WTC11 (cell line): Measurements from ENCODE around the gene PITPNM3. TPM values are rescaled to one million over a fixed set of nuclear protein-coding genes. Genes with fewer than 3 reads are reported as not detected.
A peak's percentile ranks its signal among the peaks of the same experiment; 100 is the strongest.

Experiments used
- ATAC-seq: fragments of 200-7000 bp; cut with Tn5 transposase; 2 replicates; pipeline ENCODE4 v1.10.0; 2021; ENCODE audit warnings: mild to moderate bottlenecking, moderate library complexity
- CTCF ChIA-PET: fragments of 300-600 bp; sonication (Branson Sonifier 250); formaldehyde crosslinking; loops from one replicate; lab custom pipeline; 2021; ENCODE audit warnings: antibody characterized with exemption; lab: Charles Lee
- POLR2A ChIA-PET: fragments of 350-600 bp; sonication (Branson Sonifier 250); formaldehyde crosslinking; loops from one replicate; lab custom pipeline; 2021; ENCODE audit warnings: antibody characterized with exemption; lab: Charles Lee
- DNase-seq: peaks from one replicate; pipeline ENCODE4 v3.0.0; 2021; ENCODE audit warnings: low spot score
- H3K27ac Mint-ChIP-seq: 2 replicates; pipeline ENCODE4 v1.8.0; 2021; ENCODE audit warnings: mixed read lengths
- H3K27me3 Mint-ChIP-seq: 2 replicates; pipeline ENCODE4 v1.8.0; 2021; ENCODE audit warnings: low read depth, mild to moderate bottlenecking, moderate library complexity, mixed read lengths
- H3K36me3 Mint-ChIP-seq: 2 replicates; pipeline ENCODE4 v1.8.0; 2021; ENCODE audit warnings: mixed read lengths
- H3K4me1 Mint-ChIP-seq: 2 replicates; pipeline ENCODE4 v1.8.0; 2022; ENCODE audit warnings: mixed read lengths
- H3K4me3 Mint-ChIP-seq: 2 replicates; pipeline ENCODE4 v1.8.0; 2021; ENCODE audit warnings: mild to moderate bottlenecking, moderate library complexity, mixed read lengths
- H3K9me3 Mint-ChIP-seq: 2 replicates; pipeline ENCODE4 v1.8.0; 2021; ENCODE audit warnings: mixed read lengths
- ATF1 ChIP-seq: sonication (generic); formaldehyde crosslinking; IDR thresholded peaks from 2 replicates; pipeline ENCODE4 v1.8.1; 2023; ENCODE audit warnings: mild to moderate bottlenecking, moderate library complexity, missing genetic modification reagents
- CREM ChIP-seq: sonication (generic); formaldehyde crosslinking; IDR thresholded peaks from 2 replicates; pipeline ENCODE4 v1.8.1; 2022; ENCODE audit warnings: mild to moderate bottlenecking, missing genetic modification reagents, moderate library complexity
- MYBL2 ChIP-seq: sonication (generic); formaldehyde crosslinking; IDR thresholded peaks from 2 replicates; pipeline ENCODE4 v1.8.1; 2023; ENCODE audit warnings: mild to moderate bottlenecking, moderate library complexity, missing genetic modification reagents
- NFE2L1 ChIP-seq: sonication (generic); formaldehyde crosslinking; IDR thresholded peaks from 2 replicates; pipeline ENCODE4 v1.8.1; 2023; ENCODE audit warnings: missing genetic modification reagents
- NR1H2 ChIP-seq: sonication (generic); formaldehyde crosslinking; IDR thresholded peaks from 2 replicates; pipeline ENCODE4 v1.9.0; 2021; ENCODE audit warnings: mild to moderate bottlenecking, moderate library complexity, missing genetic modification reagents
- NR3C1 ChIP-seq: sonication (generic); formaldehyde crosslinking; conservative IDR thresholded peaks from 2 replicates; pipeline ENCODE4 v1.8.1; 2023; ENCODE audit warnings: low read depth, mild to moderate bottlenecking, missing genetic modification reagents
- SMAD4 ChIP-seq: sonication (generic); formaldehyde crosslinking; IDR thresholded peaks from 2 replicates; pipeline ENCODE4 v1.8.0; 2022; ENCODE audit warnings: mild to moderate bottlenecking, missing genetic modification reagents
- TEAD1 ChIP-seq: sonication (generic); formaldehyde crosslinking; IDR thresholded peaks from 2 replicates; pipeline ENCODE4 v1.8.0; 2022; ENCODE audit warnings: mild to moderate bottlenecking, missing genetic modification reagents
- ZNF121 ChIP-seq: sonication (generic); formaldehyde crosslinking; IDR thresholded peaks from 2 replicates; pipeline ENCODE4 v1.8.0; 2023; ENCODE audit warnings: missing genetic modification reagents
- ZNF138 ChIP-seq: sonication (generic); formaldehyde crosslinking; conservative IDR thresholded peaks from 2 replicates; pipeline ENCODE4 v1.8.1; 2022; ENCODE audit warnings: mild to moderate bottlenecking, moderate library complexity, missing genetic modification reagents
- ZNF232 ChIP-seq: sonication (generic); formaldehyde crosslinking; IDR thresholded peaks from 2 replicates; pipeline ENCODE4 v1.8.0; 2022; ENCODE audit warnings: mild to moderate bottlenecking, missing genetic modification reagents
- ZNF423 ChIP-seq: fragments of 250-450 bp; sonication (Bioruptor Pico); IDR thresholded peaks from 2 replicates; pipeline ENCODE4 v2.1.2; 2022; ENCODE audit warnings: mild to moderate bottlenecking, moderate library complexity
- total RNA-seq: library from RNA; stranded (reverse); gene quantifications from 3 replicates; pipeline ENCODE4 v1.2.3, GENCODE V29; 2021
- TF ChIP-seq, protein P1 (sequence below): sonication (generic); formaldehyde crosslinking; conservative IDR thresholded peaks from 2 replicates; pipeline ENCODE4 v1.8.1; 2022; ENCODE audit warnings: mild to moderate bottlenecking, missing genetic modification reagents
- TF ChIP-seq, protein P2 (sequence below): sonication (generic); formaldehyde crosslinking; IDR thresholded peaks from 2 replicates; pipeline ENCODE4 v1.8.1; 2023; ENCODE audit warnings: mild to moderate bottlenecking, missing genetic modification reagents
- TF ChIP-seq, protein P3 (sequence below): sonication (generic); formaldehyde crosslinking; IDR thresholded peaks from 2 replicates; pipeline ENCODE4 v1.8.0; 2023; ENCODE audit warnings: missing genetic modification reagents, mild to moderate bottlenecking, borderline replicate concordance
- TF ChIP-seq, protein P4 (sequence below): fragments of 250-450 bp; sonication (Bioruptor Pico); IDR thresholded peaks from 2 replicates; pipeline ENCODE4 v1.9.0; 2021; ENCODE audit warnings: mild to moderate bottlenecking
- TF ChIP-seq, protein P5 (sequence below): sonication (generic); formaldehyde crosslinking; IDR thresholded peaks from 2 replicates; pipeline ENCODE4 v1.8.1; 2022; ENCODE audit warnings: missing genetic modification reagents, borderline replicate concordance

Gene PITPNM3
- total RNA-seq, 1 experiment from 2014 or later = 2.8 TPM

DNA sequence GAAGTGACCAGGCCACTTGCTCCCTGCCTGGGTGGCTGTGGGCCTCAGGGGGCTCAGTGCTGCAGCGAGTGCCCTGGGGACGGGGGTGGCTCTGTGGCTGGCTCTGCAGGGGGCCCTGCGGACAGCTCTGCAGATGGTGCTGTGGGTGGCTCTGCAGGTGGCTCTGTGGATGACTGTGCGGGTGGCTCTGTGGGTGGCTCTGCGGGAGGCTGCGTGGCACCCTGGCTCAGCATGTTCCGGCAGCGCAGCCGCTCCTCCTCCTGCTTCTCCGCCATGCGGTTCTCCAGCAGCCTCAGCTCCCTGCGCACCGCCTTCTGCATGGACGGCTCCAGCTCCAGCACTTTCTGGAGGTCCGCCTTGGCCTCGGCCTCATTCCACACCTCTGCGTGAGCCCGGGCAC lies 130.9 kb downstream of the PITPNM3 start:
- peaks cover 4% of the 10 kb centered on the region for H3K9me3 Mint-ChIP-seq
- no peak overlapping the region for H3K27ac Mint-ChIP-seq
- H3K27me3 Mint-ChIP-seq = no peaks in the 10 kb centered on the region
- 0 out of 2 replicates have a peak, but pooled peaks have one; percentile 19 for TF ChIP-seq ZNF423 (CRISPR knock-in tag)
- no peak for TF ChIP-seq ATF1
- TF ChIP-seq NR3C1 (CRISPR knock-in tag) = no peak
- no peak for TF ChIP-seq SMAD4 (CRISPR knock-in tag)
- TF ChIP-seq ZNF121 (CRISPR knock-in tag) = no peak
- TF ChIP-seq, all 79 proteins: peak for 1
- CTCF ChIA-PET = interaction anchor here (1.6 to 2.0 kb wide), 3 partner anchors 13 to 145 kb away, joined by 3 to 6 read pairs (median 4); no protein-coding TSS in a partner anchor
- Mint-ChIP-seq H3K4me3 (no peak overlapping the region), H3K36me3 (no peaks in the 10 kb centered on the region), H3K4me1 (peaks cover 6% of the 10 kb centered on the region)
- no peak for DNase-seq
- POLR2A ChIA-PET = interaction anchor here (0.7 kb wide), 2 partner anchors 27 to 127 kb away, joined by 3 read pairs; no protein-coding TSS in a partner anchor
- ATAC-seq = no peak

DNA sequence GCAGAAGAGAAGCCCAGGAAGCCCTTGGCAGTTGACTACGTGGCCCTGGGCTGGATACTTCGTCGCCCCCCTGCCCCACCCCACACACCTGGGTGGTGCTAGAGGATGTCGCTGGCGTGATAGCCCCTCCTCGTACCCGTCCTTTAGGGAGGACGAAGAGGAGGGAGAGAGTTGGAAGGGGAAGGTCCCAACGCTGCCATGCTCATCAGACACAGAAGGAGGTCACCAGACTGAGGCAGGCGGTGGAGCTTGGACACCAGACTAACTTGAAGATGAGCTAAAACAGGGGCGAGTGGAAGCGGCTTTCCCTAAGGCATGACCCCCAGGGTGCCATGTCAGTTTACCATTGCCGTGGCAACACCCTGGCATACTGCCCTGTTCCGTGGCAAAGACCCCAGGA lies 132.4 kb downstream of the PITPNM3 start:
- Mint-ChIP-seq H3K27me3 (no peaks in the 10 kb centered on the region), H3K36me3 (no peaks in the 10 kb centered on the region)
- no peak for TF ChIP-seq TEAD1
- TF ChIP-seq, protein P1, sequence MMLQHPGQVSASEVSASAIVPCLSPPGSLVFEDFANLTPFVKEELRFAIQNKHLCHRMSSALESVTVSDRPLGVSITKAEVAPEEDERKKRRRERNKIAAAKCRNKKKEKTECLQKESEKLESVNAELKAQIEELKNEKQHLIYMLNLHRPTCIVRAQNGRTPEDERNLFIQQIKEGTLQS (CRISPR knock-in tag) = no peak
- TF ChIP-seq CREM = no peak
- no peak for TF ChIP-seq MYBL2 (CRISPR knock-in tag)
- TF ChIP-seq, all 79 proteins: peak for 0
- POLR2A ChIA-PET = no interaction called here
- Mint-ChIP-seq H3K9me3 (no peaks in the 10 kb centered on the region), H3K4me3 (no peak overlapping the region), H3K4me1 (peaks cover 13% of the 10 kb centered on the region), H3K27ac (no peak overlapping the region)
- ATAC-seq (no peak), DNase-seq (no peak)
- CTCF ChIA-PET = interaction anchor here (1.5 to 2.9 kb wide), 4 partner anchors 11 to 137 kb away, joined by 4 to 10 read pairs (median 8); partner anchors contain the start of gene AIPL1

DNA sequence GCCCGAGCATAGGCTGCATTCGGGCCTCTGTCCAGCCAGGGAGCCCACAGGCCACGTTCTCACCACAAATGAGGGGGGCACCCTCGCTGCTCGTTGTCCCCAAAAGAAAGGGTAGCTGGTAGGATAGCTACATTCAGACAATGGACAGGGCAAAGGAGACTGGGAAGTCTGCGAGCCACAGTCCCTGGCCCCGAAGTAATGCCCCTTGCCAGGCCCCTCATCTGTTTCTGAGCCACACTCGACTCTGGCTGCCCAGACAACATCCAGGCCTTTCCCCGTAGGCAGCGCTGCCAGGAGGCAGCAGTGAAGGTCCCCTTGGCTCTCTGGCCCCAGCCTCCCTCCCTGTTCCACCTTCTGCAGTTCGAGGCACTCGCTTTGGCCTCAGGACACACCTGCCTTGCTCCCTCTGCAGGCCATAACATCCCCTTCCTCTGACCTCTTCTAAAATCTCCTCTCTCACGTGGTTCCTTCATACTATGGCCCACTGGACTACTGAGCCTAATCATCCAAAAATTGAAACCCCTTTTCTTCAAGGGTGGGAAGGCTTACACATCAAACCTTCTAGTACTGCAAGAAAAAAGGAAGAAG lies 133.6 kb downstream of the PITPNM3 start:
- ChIA-PET POLR2A (no interaction called here), CTCF (interaction anchor here (0.9 to 2.9 kb wide), 9 partner anchors 10 to 829 kb away, joined by 3 to 15 read pairs (median 4); no protein-coding TSS in a partner anchor)
- DNase-seq (no peak), ATAC-seq (peak; percentile 35)
- H3K4me1 Mint-ChIP-seq = peaks cover 13% of the 10 kb centered on the region
- H3K36me3 Mint-ChIP-seq = no peaks in the 10 kb centered on the region
- no peak overlapping the region for H3K27ac Mint-ChIP-seq
- H3K27me3 Mint-ChIP-seq = no peaks in the 10 kb centered on the region
- no peaks in the 10 kb centered on the region for H3K9me3 Mint-ChIP-seq
- H3K4me3 Mint-ChIP-seq = no peak overlapping the region
- no peak for TF ChIP-seq NFE2L1 (CRISPR knock-in tag)
- TF ChIP-seq, protein P2, sequence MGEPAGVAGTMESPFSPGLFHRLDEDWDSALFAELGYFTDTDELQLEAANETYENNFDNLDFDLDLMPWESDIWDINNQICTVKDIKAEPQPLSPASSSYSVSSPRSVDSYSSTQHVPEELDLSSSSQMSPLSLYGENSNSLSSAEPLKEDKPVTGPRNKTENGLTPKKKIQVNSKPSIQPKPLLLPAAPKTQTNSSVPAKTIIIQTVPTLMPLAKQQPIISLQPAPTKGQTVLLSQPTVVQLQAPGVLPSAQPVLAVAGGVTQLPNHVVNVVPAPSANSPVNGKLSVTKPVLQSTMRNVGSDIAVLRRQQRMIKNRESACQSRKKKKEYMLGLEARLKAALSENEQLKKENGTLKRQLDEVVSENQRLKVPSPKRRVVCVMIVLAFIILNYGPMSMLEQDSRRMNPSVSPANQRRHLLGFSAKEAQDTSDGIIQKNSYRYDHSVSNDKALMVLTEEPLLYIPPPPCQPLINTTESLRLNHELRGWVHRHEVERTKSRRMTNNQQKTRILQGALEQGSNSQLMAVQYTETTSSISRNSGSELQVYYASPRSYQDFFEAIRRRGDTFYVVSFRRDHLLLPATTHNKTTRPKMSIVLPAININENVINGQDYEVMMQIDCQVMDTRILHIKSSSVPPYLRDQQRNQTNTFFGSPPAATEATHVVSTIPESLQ (CRISPR knock-in tag) = no peak
- TF ChIP-seq, protein P3, sequence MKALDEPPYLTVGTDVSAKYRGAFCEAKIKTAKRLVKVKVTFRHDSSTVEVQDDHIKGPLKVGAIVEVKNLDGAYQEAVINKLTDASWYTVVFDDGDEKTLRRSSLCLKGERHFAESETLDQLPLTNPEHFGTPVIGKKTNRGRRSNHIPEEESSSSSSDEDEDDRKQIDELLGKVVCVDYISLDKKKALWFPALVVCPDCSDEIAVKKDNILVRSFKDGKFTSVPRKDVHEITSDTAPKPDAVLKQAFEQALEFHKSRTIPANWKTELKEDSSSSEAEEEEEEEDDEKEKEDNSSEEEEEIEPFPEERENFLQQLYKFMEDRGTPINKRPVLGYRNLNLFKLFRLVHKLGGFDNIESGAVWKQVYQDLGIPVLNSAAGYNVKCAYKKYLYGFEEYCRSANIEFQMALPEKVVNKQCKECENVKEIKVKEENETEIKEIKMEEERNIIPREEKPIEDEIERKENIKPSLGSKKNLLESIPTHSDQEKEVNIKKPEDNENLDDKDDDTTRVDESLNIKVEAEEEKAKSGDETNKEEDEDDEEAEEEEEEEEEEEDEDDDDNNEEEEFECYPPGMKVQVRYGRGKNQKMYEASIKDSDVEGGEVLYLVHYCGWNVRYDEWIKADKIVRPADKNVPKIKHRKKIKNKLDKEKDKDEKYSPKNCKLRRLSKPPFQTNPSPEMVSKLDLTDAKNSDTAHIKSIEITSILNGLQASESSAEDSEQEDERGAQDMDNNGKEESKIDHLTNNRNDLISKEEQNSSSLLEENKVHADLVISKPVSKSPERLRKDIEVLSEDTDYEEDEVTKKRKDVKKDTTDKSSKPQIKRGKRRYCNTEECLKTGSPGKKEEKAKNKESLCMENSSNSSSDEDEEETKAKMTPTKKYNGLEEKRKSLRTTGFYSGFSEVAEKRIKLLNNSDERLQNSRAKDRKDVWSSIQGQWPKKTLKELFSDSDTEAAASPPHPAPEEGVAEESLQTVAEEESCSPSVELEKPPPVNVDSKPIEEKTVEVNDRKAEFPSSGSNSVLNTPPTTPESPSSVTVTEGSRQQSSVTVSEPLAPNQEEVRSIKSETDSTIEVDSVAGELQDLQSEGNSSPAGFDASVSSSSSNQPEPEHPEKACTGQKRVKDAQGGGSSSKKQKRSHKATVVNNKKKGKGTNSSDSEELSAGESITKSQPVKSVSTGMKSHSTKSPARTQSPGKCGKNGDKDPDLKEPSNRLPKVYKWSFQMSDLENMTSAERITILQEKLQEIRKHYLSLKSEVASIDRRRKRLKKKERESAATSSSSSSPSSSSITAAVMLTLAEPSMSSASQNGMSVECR (CRISPR knock-in tag) = no peak
- no peak for TF ChIP-seq ZNF232
- no peak for TF ChIP-seq ZNF138 (CRISPR knock-in tag)
- TF ChIP-seq, protein P4, sequence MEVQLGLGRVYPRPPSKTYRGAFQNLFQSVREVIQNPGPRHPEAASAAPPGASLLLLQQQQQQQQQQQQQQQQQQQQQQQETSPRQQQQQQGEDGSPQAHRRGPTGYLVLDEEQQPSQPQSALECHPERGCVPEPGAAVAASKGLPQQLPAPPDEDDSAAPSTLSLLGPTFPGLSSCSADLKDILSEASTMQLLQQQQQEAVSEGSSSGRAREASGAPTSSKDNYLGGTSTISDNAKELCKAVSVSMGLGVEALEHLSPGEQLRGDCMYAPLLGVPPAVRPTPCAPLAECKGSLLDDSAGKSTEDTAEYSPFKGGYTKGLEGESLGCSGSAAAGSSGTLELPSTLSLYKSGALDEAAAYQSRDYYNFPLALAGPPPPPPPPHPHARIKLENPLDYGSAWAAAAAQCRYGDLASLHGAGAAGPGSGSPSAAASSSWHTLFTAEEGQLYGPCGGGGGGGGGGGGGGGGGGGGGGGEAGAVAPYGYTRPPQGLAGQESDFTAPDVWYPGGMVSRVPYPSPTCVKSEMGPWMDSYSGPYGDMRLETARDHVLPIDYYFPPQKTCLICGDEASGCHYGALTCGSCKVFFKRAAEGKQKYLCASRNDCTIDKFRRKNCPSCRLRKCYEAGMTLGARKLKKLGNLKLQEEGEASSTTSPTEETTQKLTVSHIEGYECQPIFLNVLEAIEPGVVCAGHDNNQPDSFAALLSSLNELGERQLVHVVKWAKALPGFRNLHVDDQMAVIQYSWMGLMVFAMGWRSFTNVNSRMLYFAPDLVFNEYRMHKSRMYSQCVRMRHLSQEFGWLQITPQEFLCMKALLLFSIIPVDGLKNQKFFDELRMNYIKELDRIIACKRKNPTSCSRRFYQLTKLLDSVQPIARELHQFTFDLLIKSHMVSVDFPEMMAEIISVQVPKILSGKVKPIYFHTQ (CRISPR knock-in tag) = no peak
- no peak for TF ChIP-seq NR1H2 (CRISPR knock-in tag)
- TF ChIP-seq, protein P5, sequence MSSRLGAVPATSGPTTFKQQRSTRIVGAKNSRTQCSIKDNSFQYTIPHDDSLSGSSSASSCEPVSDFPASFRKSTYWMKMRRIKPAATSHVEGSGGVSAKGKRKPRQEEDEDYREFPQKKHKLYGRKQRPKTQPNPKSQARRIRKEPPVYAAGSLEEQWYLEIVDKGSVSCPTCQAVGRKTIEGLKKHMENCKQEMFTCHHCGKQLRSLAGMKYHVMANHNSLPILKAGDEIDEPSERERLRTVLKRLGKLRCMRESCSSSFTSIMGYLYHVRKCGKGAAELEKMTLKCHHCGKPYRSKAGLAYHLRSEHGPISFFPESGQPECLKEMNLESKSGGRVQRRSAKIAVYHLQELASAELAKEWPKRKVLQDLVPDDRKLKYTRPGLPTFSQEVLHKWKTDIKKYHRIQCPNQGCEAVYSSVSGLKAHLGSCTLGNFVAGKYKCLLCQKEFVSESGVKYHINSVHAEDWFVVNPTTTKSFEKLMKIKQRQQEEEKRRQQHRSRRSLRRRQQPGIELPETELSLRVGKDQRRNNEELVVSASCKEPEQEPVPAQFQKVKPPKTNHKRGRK = no peak
